GM19372 (cell line): ENCODE results near the gene WDR7.

Source experiments
- ATAC-seq: cut with Tn5 transposase; IDR thresholded peaks from one replicate; pipeline ENCODE4 v1.9.1; 2021; ENCODE audit warnings: mild to moderate bottlenecking, low read depth, moderate library complexity; ENCODE audit not compliant: unreplicated experiment

The WDR7 gene

DNA sequence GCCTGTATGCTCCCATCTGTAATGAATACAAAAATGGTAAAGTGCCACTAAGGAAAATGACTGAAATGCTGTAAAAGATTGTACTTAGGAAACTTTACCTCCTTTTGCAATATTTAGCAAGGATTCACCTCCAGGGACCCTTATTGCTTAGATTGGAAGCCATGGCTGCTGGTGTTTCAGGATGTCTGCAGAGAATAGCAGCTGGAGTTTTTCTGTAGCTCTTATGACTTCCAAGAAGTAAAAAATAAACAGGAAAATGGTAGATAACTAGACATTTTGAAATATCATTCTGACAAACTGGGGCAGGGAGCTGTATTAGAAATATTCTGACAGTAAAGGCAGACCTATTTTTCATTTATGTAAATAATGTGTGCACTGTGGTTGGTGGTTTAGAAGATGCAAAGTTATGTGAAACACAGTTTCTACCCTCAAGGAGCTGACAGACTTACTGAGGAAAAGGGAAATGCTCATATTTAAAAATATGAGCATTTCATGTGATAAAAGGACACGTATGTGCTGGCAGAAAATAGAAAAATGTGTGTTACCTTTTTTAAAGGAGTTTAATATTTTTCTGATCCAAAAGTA, 270.8 kb downstream of the WDR7 start:
- ATAC-seq = no peak

DNA sequence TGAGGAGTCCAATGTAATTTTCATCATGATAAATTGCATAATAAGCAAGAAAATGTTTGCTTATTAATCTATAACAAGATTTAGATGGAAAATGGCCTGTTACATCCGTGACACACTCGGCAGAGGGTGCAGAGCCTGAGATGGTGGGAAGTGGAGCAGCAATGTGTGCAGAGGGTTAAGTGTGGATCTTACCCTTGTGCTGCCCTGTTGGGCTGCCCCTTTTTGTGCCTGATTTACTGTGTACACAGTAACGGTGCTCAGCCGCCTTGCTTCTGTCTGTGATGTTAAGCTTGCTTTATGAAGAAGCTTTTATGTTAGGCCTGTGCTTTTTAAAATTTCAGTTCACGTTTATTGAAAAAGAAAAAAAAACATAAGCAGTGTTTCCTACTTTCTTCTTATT, 275.6 kb downstream of the WDR7 start:
- ATAC-seq = no peak

DNA sequence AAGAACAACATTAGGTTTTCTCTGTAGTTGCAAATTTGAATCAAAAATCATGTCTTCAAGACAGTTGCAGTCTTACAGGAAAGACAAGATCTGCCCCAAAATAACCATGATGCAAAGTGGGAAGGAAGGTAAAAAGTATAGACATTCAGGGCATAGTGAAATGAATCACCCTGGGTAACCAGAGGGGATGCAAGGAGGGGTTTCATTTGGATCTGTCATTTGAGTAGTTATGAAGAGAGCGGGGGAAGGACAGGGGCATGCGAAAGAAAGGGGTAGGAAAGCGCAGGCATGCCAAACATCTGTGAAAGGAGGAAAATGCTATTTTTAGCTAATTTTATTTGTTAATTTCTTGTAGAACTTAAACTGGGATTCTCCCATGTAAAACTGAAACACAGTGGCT, 276.6 kb downstream of the WDR7 start:
- no peak for ATAC-seq

DNA sequence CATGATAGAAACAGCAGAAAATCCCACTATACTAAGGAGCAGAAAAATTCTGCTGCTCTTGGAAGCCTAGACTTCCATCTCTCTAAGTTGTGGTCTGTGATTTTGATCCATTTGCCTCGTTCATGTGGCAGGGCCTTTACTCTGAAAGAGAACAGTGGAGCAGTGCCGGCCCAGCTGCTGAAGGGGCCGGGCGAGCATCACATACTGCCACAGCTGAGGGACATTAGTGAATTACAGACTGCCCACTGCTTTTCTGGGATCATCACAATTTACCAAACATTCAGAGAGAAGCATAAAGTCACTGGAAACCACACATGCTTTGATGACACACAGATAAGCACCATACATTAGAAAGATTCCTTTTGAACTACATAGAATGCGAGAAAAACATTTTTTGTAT, 278.7 kb downstream of the WDR7 start:
- no peak for ATAC-seq

DNA sequence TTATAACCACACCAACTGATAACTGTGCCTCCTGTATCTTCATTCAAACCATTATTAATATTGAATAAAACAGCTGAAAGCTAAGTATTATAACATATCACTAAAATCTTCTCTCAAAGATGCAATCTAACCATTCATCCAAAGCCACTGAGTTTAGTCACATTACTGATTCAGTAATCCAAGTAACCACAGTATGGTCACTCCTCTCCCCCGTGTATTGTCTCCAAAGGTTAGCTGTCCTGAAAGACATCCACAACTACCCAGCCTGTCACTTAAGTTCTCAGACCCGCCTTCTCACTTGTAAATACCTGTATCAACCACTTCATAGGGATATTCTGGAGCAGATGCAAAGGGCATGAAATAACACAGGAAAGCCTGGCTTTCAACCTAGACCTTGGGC, 282.3 kb downstream of the WDR7 start:
- no peak for ATAC-seq

DNA sequence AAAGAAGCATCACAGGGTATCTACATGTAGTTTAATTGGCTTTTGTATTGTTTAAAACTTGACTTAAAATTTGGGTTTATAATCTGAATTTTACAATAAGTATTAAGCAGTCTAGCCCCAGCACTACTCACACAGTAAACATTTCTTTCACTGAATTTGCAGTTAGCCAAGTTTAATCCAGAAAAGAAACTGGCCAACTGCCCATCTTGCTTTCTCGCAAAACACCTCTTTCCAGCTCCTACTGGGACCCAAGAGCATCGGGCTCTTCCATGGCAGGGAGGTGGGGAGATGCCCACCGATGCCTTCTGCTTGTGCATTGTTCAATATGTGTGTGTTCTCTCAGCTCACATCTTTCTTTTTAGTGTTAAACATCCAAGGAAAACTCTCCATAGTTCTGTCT, 283.0 kb downstream of the WDR7 start:
- no peak for ATAC-seq

DNA sequence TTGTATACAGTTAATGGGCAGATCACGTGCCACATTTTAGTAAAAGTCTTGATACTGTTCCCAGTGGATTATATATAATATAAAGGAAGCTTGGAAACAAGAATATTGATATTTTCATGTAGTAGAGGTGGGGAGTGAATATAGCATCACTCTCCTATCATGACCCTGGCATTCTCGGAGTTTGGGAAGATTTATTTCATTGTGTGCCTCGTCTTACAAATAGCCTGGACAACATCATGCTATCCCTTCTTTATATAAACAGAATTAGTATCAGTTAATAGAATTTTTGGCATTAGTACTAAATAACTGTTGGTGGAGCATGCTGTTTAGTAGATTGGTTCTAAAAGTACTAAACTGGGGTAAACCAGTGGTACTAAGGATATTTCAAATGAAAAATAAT, 283.7 kb downstream of the WDR7 start:
- no peak for ATAC-seq

DNA sequence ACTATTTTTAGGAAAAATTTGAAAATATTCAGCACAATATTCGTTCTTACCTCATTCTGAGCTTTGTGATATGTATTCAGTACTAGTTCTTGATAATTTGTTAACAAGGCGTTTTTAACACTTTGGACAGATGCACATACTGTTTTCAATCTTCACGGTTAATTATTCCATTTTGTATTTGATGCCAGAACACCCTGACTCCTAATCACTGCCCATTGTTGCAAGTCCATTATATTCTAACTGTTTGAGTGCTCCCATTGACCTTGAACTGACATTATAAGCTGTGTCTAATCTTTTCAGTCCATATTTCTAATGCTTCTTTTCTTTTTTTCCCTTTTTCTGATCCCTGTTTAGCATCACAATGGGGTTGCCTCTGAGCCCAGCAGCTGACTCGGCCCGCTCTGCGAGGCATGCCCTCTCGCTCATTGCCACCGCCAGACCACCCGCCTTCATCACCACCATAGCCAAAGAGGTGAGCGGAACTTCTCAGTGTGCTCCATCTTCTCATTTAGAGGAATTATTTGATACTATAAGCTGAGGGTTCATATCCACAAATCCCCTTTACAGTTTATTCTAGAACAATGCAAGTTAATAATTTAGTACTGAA, 284.4 kb downstream of the WDR7 start:
- no peak for ATAC-seq

DNA sequence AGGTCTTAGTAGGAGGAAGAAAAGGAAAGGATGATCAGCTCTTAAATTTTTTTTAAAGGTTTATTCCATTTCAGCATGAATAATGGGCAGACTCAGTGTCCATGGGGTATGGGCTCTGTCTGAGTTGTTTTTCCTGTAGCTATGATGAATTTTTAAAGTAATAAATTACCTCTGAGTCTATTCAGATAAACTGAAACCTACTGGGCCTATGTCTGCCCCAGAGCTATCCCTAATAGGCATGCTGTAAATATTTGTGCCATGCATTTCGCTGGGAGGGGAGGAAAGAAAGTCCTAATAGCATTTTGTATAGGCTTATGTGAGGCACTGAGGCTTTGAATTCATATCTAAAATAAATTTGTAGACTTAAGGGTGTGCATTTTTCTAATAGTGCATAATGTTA, 285.3 kb downstream of the WDR7 start:
- ATAC-seq = no peak

DNA sequence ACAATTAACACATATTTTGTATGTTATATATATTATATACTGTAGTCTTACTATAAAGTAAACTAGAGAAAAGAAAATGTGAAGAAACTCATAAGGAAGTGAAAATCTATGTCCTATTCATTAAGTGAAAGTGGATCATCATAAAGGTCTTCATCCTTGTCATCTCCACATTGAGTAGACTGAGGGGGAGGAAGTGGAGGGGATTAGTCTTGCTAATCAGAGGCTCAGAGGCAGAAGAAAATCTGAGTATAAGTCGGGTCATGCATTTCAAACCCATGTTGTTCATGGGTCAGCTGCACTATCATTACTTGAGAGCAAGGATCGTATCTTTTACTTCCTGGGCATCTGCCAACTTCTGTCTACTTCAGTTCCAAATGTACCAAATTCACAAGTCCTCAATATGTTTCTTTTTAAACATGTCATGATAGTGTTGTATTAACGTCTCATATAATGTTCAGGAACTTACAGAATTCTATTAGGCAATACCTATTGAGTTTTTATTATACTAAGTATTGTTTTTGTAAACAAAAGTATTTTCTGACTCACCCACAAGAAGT, 286.8 kb downstream of the WDR7 start:
- ATAC-seq = no peak

DNA sequence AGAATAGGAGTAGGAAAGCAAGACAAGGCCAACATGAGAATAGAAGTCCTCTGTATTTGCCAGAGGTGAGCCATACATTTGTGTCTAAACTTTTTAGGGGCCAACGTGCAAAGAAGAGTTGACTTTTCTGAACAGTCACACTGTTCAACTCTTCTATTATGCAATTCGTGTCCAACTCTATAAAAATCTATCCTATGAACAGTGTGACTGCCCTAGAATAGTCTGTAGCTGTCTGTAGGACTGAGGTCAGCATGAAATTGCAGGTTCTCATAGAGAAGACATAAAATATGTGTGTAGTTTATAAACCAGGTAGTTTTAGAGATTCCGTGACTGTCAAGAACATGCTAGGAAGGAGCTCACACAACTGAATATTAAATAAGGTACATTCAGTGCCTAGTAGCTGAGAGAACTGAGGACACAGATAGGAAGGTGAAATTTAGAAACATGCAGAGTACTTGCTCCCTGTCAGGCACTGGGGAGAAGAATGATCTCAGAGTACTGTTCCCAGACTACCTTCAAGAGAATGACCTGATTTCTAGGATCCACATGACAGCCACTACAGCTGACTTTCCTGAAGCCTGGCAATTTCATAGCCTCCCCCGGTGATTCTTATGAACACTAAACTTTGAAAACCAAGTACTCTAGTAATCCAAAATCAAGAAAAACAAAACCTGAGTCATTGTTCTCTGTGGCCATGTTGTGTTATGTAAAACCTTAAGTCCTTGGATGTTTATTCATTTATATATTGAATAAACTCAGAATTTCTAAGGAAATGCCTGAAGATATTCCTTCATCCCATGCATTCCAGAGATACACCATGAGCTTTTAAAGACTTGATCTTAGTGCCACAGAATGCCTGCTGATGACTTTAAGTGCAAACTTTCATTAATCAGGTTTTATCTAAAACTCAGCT, 294.3 kb downstream of the WDR7 start:
- no peak for ATAC-seq

DNA sequence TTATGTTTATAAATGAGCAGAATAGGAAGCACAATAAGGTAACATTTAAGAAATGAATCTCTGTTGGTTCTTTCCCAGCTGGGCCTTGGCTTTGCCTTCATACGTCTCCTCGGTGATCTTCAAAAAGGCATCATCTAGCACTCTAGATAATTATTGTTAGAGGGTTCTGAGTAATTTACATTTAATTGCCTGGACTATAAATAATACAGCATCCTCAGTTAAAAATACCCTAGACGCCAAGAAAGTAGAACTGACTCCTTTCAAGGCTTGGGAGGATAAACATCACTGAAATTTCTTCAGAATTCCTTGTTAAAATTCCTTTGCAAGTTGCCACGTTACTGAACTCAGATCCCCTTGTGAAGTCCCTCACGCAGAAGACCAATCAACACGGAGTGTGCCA, 296.1 kb downstream of the WDR7 start:
- ATAC-seq = no peak

DNA sequence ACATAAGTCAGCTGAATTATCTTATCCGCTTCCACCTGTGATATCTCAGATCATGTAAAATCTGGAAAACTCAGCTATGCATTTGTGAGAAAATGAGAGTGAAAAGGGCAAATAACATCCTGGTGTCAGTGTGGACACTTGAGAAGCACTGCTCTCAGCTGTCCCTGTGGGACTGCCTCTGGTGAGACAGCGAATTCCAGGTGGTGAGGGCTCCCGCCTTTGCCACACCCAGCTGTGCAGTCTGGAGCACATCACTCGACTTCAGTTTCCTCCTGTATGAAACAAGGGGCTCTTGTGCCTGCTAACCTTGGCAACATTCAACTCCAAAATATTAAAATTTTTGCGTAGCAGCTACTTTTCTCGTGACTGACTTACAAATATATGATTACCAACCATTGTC, 300.9 kb downstream of the WDR7 start:
- no peak for ATAC-seq

DNA sequence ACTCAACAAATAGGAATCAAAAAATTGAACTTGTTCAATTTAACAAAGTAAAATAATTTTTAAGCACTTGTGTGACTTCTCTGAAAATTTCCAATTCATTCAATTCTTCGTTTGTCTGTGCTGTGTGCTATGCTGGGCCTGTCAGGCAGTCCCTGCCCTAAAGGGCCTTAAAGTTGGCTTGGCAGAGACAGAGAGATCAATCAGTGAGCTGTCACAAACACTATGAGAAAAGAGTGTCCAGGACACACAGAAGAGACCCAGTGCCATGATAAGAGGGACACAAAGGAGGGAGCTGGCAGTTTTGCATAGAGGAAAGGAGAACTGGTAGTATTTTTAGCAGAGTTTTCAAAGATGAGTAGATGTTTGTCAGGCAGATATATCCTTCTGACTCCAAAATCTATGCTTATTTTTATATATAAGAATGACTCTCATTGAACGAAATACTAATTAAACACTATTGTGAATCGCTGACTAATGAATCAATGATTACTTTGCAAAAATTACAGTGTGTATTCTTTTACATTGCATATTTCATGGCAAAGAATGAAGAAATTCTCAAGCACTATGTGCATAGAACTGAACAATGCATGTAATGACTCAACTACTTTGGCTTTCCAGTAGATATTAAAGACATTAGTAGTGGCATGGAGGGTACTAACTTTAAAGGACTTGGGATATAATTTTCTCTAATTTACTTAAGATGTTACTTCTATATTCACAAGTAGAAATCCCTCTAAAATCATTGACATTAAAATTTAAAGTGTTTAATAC, 302.5 kb downstream of the WDR7 start:
- ATAC-seq = no peak

DNA sequence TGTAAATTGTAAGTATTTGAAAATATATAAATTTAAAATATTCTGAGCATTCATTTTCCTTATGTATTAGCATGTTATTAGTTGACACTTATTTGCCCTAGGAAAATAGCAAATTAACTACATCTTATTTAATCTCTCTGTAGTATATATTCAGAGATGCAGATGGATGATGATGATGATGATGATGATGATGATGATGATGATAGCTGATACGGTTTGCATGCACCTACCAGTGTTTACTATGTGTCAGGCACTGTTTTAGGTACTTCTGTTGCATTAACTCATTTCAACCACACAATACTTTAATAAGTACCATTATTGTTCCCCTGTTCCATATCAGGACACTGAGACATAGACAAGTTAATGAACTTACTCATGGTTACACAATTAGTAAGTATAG, 304.3 kb downstream of the WDR7 start:
- ATAC-seq = no peak

DNA sequence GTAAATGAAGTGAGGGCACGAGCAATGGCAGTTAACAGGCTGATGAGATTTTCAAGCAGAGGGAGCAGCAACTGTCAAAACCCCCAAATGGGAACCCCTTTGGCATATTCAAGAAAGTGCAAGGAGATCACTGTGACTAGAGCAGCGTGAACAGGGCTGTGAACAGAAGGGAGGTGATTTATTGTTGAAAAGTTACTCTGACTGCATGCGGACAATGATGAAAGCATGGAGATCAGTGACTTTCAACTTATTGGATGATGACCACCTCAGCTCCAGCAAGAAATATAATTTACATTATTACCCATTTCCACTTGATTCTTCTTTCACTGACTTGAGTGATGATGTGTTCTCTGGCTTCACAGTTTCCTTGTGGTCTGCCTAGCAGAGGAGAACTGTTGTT, 308.0 kb downstream of the WDR7 start:
- no peak for ATAC-seq

DNA sequence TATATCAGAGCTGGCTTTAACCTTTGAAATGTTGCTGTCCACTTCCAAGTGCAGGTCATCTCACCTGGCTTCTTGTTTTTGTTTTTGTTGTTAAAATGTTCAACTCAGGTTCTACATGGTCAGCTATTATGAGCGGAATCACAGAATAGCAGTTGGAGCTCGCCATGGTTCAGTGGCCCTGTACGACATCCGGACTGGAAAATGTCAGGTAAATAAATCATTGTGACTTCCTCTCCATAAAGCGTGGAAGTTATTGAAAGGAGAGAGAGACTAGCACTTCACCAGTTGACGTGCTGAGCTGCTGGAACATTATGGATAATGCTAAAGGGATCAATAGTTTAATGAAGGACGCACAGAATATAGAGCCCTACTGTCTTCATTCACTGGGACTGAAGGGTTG, 311.2 kb downstream of the WDR7 start:
- no peak for ATAC-seq

DNA sequence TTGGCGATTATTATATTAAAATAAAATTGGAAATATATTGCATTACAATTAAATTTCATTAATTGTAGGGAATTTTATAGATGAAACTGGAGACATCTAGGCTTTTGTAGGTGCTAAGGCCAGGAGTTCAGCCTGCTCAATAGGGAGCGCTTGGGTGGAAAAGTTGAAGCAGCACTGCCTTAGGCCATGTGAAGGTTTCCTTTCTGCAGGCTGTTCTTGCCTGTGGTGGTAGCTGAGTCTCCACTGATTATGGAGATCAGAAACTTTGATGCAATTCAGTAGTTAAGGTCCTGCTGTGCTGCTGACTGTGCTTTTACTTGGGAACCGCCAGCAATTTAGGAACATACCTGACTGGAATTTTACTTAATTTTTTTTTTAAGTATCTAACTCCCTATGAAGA, 315.9 kb downstream of the WDR7 start:
- ATAC-seq = no peak

DNA sequence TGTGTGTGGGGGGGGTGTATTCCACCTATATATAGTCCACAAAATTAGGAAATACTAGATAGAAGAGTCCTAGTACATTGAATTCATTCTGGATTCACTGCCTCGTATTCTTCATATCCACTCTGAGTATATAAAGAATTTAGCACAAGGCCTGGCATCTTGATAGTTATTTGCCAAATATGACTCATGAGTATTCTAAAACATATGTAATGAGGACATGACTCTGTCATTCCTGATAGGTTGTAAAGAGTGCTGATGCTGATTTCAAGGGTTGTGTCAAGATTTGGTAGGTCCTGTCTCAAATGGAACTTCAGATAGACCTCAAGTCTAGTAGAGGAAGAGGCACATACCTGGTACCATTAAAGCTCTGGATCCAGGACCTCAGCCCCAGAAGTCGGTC, 322.3 kb downstream of the WDR7 start:
- no peak for ATAC-seq

DNA sequence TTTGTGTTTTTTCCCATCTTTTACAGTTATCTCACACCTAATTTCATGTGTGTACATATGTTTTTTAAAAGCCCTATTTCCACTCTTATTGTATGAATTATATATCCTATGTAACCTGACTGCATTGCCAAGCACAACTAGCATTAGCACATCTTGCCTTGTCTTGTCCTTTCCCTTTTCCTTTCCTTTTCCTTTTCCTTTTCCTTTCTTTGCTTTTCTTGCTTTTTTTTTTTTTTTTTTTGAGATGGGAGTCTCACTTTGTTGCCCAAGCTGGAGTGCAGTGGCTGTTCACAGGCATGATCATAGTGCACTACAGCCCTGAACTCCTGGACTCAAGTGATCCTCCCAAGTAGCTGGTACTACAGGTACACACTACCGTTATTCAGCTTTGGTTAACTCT, 323.0 kb downstream of the WDR7 start:
- no peak for ATAC-seq

DNA sequence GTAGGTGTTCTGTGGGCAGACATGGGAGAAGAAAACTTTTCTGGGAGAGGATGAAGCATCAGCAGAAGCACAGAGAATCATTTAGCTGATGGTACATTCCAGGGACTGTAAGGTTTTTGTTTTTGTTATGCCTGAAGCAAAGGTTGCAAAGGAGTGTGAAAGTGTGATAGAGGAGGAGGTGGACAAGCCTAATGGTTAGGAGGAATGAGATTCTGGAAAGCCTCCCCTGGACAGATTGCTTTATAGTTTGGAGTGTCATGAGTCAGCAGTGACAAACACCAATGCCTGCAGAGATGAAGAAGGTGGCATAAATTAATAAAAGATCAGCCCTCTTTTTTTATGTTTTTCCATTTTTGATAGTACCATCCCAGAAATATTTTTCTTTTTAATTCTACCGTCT, 324.1 kb downstream of the WDR7 start:
- no peak for ATAC-seq
